ENCODE measurements around the gene SEZ6L.

GRCh38 chr22:26172389-26172990, 3.2 kb downstream of the SEZ6L start:
- TF ChIP-seq HDAC2 (IDR thresholded peaks at IDR 0.05) (no peak), SMC3 (IDR thresholded peaks at IDR 0.05) (no peak), CTCF (IDR thresholded peaks at IDR 0.05) (peak; percentile 40), CEBPB (IDR thresholded peaks at IDR 0.05) (no peak), EP300 (IDR thresholded peaks at IDR 0.05) (no peak)

All from A549 (cell line).